Measurements from ENCODE around the gene DNM2.

DNA sequence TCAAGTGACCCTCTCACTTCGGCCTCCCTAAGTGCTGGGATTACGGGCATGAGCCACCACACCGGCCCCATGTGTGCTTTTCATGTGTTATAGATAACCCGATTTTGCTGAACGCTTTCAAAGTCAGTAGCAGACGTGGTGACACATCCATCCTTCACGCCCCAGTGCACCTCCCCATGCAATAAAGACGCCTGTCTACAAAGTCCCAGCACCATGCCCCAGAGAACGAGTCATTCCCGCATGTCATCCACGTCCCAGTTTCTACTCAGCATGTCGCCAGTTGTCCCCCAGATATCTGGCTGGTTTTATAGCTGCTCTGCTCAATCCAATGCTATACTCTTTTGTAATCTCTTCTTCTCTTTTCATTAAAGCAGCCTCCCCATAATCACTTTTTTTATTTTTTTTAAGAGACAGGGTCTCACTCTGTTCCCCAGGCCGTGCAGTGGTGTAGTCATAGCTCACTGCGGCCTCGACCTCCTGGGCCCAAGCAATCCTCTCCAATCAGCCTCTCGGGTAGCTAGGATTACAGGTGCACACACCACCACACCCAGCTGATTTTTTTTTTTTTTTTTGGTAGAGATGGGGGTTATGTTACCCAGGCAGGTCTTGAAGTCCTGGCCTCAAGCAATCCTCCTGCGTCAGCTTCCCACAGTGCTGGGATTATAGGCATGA is 42.5 kb downstream of the DNM2 start:
- no peak for TF ChIP-seq REST (IDR thresholded peaks at IDR 0.05; ENCODE audit: insufficient replicate concordance, low read depth)
- TF ChIP-seq, protein P1, sequence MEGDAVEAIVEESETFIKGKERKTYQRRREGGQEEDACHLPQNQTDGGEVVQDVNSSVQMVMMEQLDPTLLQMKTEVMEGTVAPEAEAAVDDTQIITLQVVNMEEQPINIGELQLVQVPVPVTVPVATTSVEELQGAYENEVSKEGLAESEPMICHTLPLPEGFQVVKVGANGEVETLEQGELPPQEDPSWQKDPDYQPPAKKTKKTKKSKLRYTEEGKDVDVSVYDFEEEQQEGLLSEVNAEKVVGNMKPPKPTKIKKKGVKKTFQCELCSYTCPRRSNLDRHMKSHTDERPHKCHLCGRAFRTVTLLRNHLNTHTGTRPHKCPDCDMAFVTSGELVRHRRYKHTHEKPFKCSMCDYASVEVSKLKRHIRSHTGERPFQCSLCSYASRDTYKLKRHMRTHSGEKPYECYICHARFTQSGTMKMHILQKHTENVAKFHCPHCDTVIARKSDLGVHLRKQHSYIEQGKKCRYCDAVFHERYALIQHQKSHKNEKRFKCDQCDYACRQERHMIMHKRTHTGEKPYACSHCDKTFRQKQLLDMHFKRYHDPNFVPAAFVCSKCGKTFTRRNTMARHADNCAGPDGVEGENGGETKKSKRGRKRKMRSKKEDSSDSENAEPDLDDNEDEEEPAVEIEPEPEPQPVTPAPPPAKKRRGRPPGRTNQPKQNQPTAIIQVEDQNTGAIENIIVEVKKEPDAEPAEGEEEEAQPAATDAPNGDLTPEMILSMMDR (IDR thresholded peaks at IDR 0.05; ENCODE audit: insufficient read depth, low read length), result no peak
- no peak for TF ChIP-seq POLR2AphosphoS5 (IDR thresholded peaks at IDR 0.05; ENCODE audit: low read depth)
- no peak for TF ChIP-seq GABPA (IDR thresholded peaks at IDR 0.05; ENCODE audit: low read depth)
- no peak for TF ChIP-seq SPI1 (IDR thresholded peaks at IDR 0.05; ENCODE audit: borderline replicate concordance, low read depth)
